Upper lobe of left lung (tissue), 6 donors: ENCODE results near the gene WBP1. TPM values are rescaled to one million over a fixed set of nuclear protein-coding genes. Genes with fewer than 3 reads are reported as not detected.
A peak's percentile ranks its signal among the peaks of the same experiment; 100 is the strongest.
"Not testable (repeated sequence)": the region's sequence is repeated elsewhere in the genome, so short reads cannot be mapped to it uniquely, and the experiment has no call there.

Experiments
- ATAC-seq, 2 donors: fragments of 200-7000 bp; cut with Tn5 transposase; one replicate each; pipeline ENCODE4 v1.9.1; 2022; ENCODE audit warnings: mild to moderate bottlenecking in 2 of 2, moderate library complexity in 2 of 2; ENCODE audit not compliant: low FRiP score in 2 of 2
- DNase-seq, 2 donors: peaks; one replicate each; pipeline ENCODE4 v3.0.0-alpha.2; 2019 to 2020
- H3K27ac ChIP-seq, 4 donors: fragments of 200-600 bp; sonication (generic); one replicate each; pipeline ENCODE4 v1.5.1; 2016 to 2019
- H3K27me3 ChIP-seq, 4 donors: fragments of 200-600 bp; sonication (generic); one replicate each; pipeline ENCODE4 v1.5.1; 2017 to 2019
- H3K36me3 ChIP-seq, 4 donors: fragments of 200-600 bp; sonication (generic); one replicate each; pipeline ENCODE4 v1.5.1; 2016 to 2019
- H3K4me1 ChIP-seq, 4 donors: fragments of 200-600 bp; sonication (generic); one replicate each; pipeline ENCODE4 v1.5.1; 2018 to 2019
- H3K4me3 ChIP-seq, 4 donors: fragments of 200-600 bp; sonication (generic); one replicate each; pipeline ENCODE4 v1.5.1; 2017 to 2019; ENCODE audit warnings: mild to moderate bottlenecking in 2 of 4, moderate library complexity in 1 of 4
- H3K9me3 ChIP-seq, 4 donors: fragments of 200-600 bp; sonication (generic); one replicate each; pipeline ENCODE4 v1.5.1; 2018 to 2019
- CTCF ChIP-seq, 6 experiments: fragments of 450-650 bp in 4 of 6; fragments of 200-600 bp in 2 of 6; sonication (generic) in 2 of 6; IDR thresholded peaks; one replicate each; pipeline ENCODE4 v1.5.1; 2016 to 2019; ENCODE audit warnings: antibody characterized with exemption in 6 of 6
- EP300 ChIP-seq, 4 donors: sonication (generic); formaldehyde crosslinking; IDR thresholded peaks; one replicate each; pipeline ENCODE4 v1.5.1; 2017; ENCODE audit warnings: antibody characterized with exemption in 4 of 4, control low read depth in 2 of 4
- POLR2A ChIP-seq, 4 donors: fragments of 450-650 bp; IDR thresholded peaks; one replicate each; pipeline ENCODE4 v1.5.1; 2016 to 2017; ENCODE audit warnings: antibody characterized with exemption in 4 of 4, mild to moderate bottlenecking in 2 of 4
- POLR2AphosphoS5 ChIP-seq, 2 donors: sonication (generic); formaldehyde crosslinking; IDR thresholded peaks; one replicate each; pipeline ENCODE4 v1.5.1; 2017; ENCODE audit warnings: antibody characterized with exemption in 2 of 2
- WGBS, 2 donors: methylation state at CpG; one replicate each; pipeline ENCODE4 v1.1.5; 2017 to 2018; 5-methylcytosine and 5-hydroxymethylcytosine counted together
- total RNA-seq, 6 donors: library from RNA; depleted of rRNA in 4 of 6; stranded (reverse); fragments of >200 nt in 4 of 6; gene quantifications; one replicate each; pipeline versions ENCODE4 v1.1.0 to v1.2.1, GENCODE V29; 2016 to 2021
- donor health status: DM: no; HTN: no; CAD: no; lungs with moderate emphysema.
- donor health status: DM: no; HTN: yes; CAD: no; lungs with severe emphysema.

Gene WBP1
- total RNA-seq, 6 donors from 2014 or later = 34.7 to 109 (median 51.3) TPM

- whole genome bisulfite sequencing, 2 donors = 87 to 90% methylated on average over 15 to 20 of the region's 20 CpGs
- no peaks in the 10 kb centered on the region for H3K27me3 ChIP-seq
- H3K4me1 ChIP-seq = peaks cover 26 to 43% (median 29%) of the 10 kb centered on the region in 4 donors
- TF ChIP-seq POLR2AphosphoS5 (IDR thresholded peaks at IDR 0.05) (no peak), POLR2A (IDR thresholded peaks at IDR 0.05) (no peak), EP300 (IDR thresholded peaks at IDR 0.05) (no peak), CTCF (IDR thresholded peaks at IDR 0.05) (no peak)
- ATAC-seq (no peak), DNase-seq (no peak)
- no peaks in the 10 kb centered on the region for H3K9me3 ChIP-seq
- no peak overlapping the region for H3K4me3 ChIP-seq
- peaks cover 0 to 26% (median 12%) of the 10 kb centered on the region in 4 donors for H3K36me3 ChIP-seq
- H3K27ac ChIP-seq = no peak overlapping the region
Observed at GRCh38 chr2:74462054-74462785, 4.0 kb downstream of the WBP1 start.

GRCh38 chr2:74462786-74463105 is 4.5 kb downstream of the WBP1 start:
- no peak for TF ChIP-seq EP300 (IDR thresholded peaks at IDR 0.05)
- TF ChIP-seq POLR2AphosphoS5 (IDR thresholded peaks at IDR 0.05) = no peak
- no peaks in the 10 kb centered on the region for H3K9me3 ChIP-seq
- H3K27ac ChIP-seq = no peak overlapping the region
- no peaks in the 10 kb centered on the region for H3K27me3 ChIP-seq
- H3K36me3 ChIP-seq = peaks cover 0 to 26% (median 12%) of the 10 kb centered on the region in 4 donors
- H3K4me3 ChIP-seq = no peak overlapping the region
- 75 to 85% methylated on average over 4 of the region's 4 CpGs for whole genome bisulfite sequencing, 2 donors
- peaks cover 24 to 37% (median 27%) of the 10 kb centered on the region in 4 donors for H3K4me1 ChIP-seq
- no peak for ATAC-seq
- no peak for DNase-seq

- TF ChIP-seq EP300 (IDR thresholded peaks at IDR 0.05) = no peak
- no peak for TF ChIP-seq POLR2A (IDR thresholded peaks at IDR 0.05)
- TF ChIP-seq POLR2AphosphoS5 (IDR thresholded peaks at IDR 0.05) = no peak
- TF ChIP-seq CTCF (IDR thresholded peaks at IDR 0.05) = no peak
- Histone ChIP-seq H3K9me3 (no peaks in the 10 kb centered on the region), H3K27me3 (no peaks in the 10 kb centered on the region), H3K4me1 (peaks cover 15 to 29% (median 19%) of the 10 kb centered on the region in 4 donors), H3K27ac (peak overlapping the region; percentile 71 to 91 (median 84)), H3K4me3 (peak overlapping the region; percentile 70 to 99 (median 86)), H3K36me3 (peaks cover 0 to 26% (median 12%) of the 10 kb centered on the region in 4 donors)
- WGBS, 2 donors = 3 to 6% methylated on average over 9 to 13 of the region's 13 CpGs
- ATAC-seq = peak in 1 of 2 donors; percentile 1
- no peak for DNase-seq
Observed at GRCh38 chr2:74464406-74464805, 6.2 kb downstream of the WBP1 start.

GRCh38 chr2:74470742-74471141 is 12.5 kb downstream of the WBP1 start:
- H3K4me1 ChIP-seq = peaks cover 18 to 26% (median 23%) of the 10 kb centered on the region in 4 donors
- not testable (repeated sequence) for H3K27me3 ChIP-seq, H3K4me3 ChIP-seq, H3K9me3 ChIP-seq, H3K27ac ChIP-seq, ATAC-seq
- peak in 1 of 2 donors; percentile 25 for DNase-seq
- peaks cover 0 to 17% (median 11%) of the 10 kb centered on the region in 4 donors for H3K36me3 ChIP-seq
- WGBS, 2 donors = 95 to 96% methylated on average over 12 of the region's 12 CpGs

GRCh38 chr2:74471332-74472065 is 13.3 kb downstream of the WBP1 start:
- Histone ChIP-seq H3K27ac (peak overlapping the region; percentile 86 to 93 (median 90)), H3K4me3 (peak overlapping the region; percentile 62 to 80 (median 74)), H3K27me3 (no peaks in the 10 kb centered on the region), H3K4me1 (peaks cover 13 to 22% (median 19%) of the 10 kb centered on the region in 4 donors), H3K9me3 (no peaks in the 10 kb centered on the region), H3K36me3 (peaks cover 0 to 19% (median 12%) of the 10 kb centered on the region in 4 donors)
- DNase-seq (no peak), ATAC-seq (no peak)
- TF ChIP-seq CTCF (IDR thresholded peaks at IDR 0.05) (no peak), EP300 (IDR thresholded peaks at IDR 0.05) (no peak), POLR2A (IDR thresholded peaks at IDR 0.05) (no peak)
- 62 to 68% methylated on average over 16 of the region's 16 CpGs for WGBS, 2 donors
